ENCODE data around the gene MSI2. TPM values are rescaled to one million over a fixed set of nuclear protein-coding genes. Genes with fewer than 3 reads are reported as not detected.

MSI2 gene
- total and polyA plus RNA-seq, 9 of the 15 experiments (the other 6 are each of a cell fraction or from before 2014, with no cell fraction given) = 4.6 to 61.8 (median 42.4) TPM

- no peaks in the 10 kb centered on the region for H3K9me1 ChIP-seq (ENCODE audit: control insufficient read depth, insufficient read depth, low read length)
- no peak overlapping the region for H3K9ac ChIP-seq (ENCODE audit: insufficient read depth in 1 of 2, low read depth in 2 of 2, low read length in 2 of 2)
- no peak overlapping the region for H3K4me3 ChIP-seq
- ChIA-PET POLR2A (interaction anchor here (0.6 to 0.9 kb wide), 2 partner anchors 9 to 702 kb away, joined by 3 read pairs; no protein-coding TSS in a partner anchor), CTCF (ENCODE audit: low intra/inter-chr PET ratio) (no interaction called here)
- H3K27ac ChIP-seq (ENCODE audit: extremely low read depth, low read depth, low read length) = no peak overlapping the region
- FAIRE-seq = no peak
- no peak for ATAC-seq
- intact Hi-C loops (cut with micrococcal nuclease) = no loop called here
- H4K20me1 ChIP-seq (replicated peaks; ENCODE audit: control insufficient read depth, insufficient read depth, low read length) = 0 out of 2 replicates have a peak, but pooled peaks cover under 1% of the 10 kb centered on the region
- no peaks in the 10 kb centered on the region for H3K36me3 ChIP-seq (ENCODE audit: control insufficient read depth, insufficient read depth, low read length)
- peaks cover 53% of the 10 kb centered on the region for H3K79me2 ChIP-seq (ENCODE audit: control insufficient read depth, insufficient read depth, low read length)
- no peak for DNase-seq (ENCODE audit: extremely low read depth in 1 of 4, low spot score in 3 of 4)
- in situ Hi-C loops (cut with MboI) = no loop called here
- H2AFZ ChIP-seq (ENCODE audit: low read depth, low read length) = no peak overlapping the region
- 89% methylated on average over 4 of the region's 4 CpGs for WGBS (ENCODE audit: insufficient coverage, low coverage, missing lambda C conversion rate)
- H3K4me2 ChIP-seq (ENCODE audit: insufficient read depth, low read length) = no peak overlapping the region
- TF ChIP-seq L3MBTL2 (IDR thresholded peaks at IDR 0.05) (no peak), SIN3B (IDR thresholded peaks at IDR 0.05; ENCODE audit: low read depth) (no peak)
- no TSS peak for BruUV-seq (replicated peaks)
- H3K9me3 ChIP-seq (replicated peaks; ENCODE audit: control insufficient read depth, insufficient read depth, low read depth, low read length) = 0 out of 2 replicates have a peak, but pooled peaks cover 7% of the 10 kb centered on the region
- no peaks in the 10 kb centered on the region for H3K27me3 ChIP-seq (ENCODE audit: control insufficient read depth in 2 of 2, insufficient read depth in 2 of 2, low read length in 2 of 2)
- peaks cover 24 to 52% of the 10 kb centered on the region in 2 experiments for H3K4me1 ChIP-seq (replicated peaks in 1 of 2; ENCODE audit: control insufficient read depth in 2 of 2, insufficient read depth in 2 of 2, low read length in 2 of 2)
These were observed 114.3 kb downstream of the MSI2 start for GRCh38 chr17:57370619-57371018.

GRCh38 chr17:57372156-57372555, 115.8 kb downstream of the MSI2 start:
- Histone ChIP-seq H3K9ac (ENCODE audit: insufficient read depth in 1 of 2, low read depth in 2 of 2, low read length in 2 of 2) (no peak overlapping the region), H3K27ac (ENCODE audit: extremely low read depth, low read depth, low read length) (no peak overlapping the region), H3K4me2 (ENCODE audit: insufficient read depth, low read length) (no peak overlapping the region), H3K9me3 (replicated peaks; ENCODE audit: control insufficient read depth, insufficient read depth, low read depth, low read length) (0 out of 2 replicates have a peak, but pooled peaks cover 7% of the 10 kb centered on the region), H3K9me1 (ENCODE audit: control insufficient read depth, insufficient read depth, low read length) (no peaks in the 10 kb centered on the region), H3K27me3 (ENCODE audit: control insufficient read depth in 2 of 2, insufficient read depth in 2 of 2, low read length in 2 of 2) (no peaks in the 10 kb centered on the region), H2AFZ (ENCODE audit: low read depth, low read length) (no peak overlapping the region), H4K20me1 (replicated peaks; ENCODE audit: control insufficient read depth, insufficient read depth, low read length) (0 out of 2 replicates have a peak, but pooled peaks cover 7% of the 10 kb centered on the region), H3K4me1 (replicated peaks in 1 of 2; ENCODE audit: control insufficient read depth in 2 of 2, insufficient read depth in 2 of 2, low read length in 2 of 2) (peaks cover 14 to 46% of the 10 kb centered on the region in 2 experiments; a peak in 4 of 5 replicates), H3K36me3 (ENCODE audit: control insufficient read depth, insufficient read depth, low read length) (no peaks in the 10 kb centered on the region), H3K4me3 (no peak overlapping the region), H3K79me2 (ENCODE audit: control insufficient read depth, insufficient read depth, low read length) (peaks cover 44% of the 10 kb centered on the region)
- no peak for TF ChIP-seq ZNF143 (CRISPR knock-in tag; IDR thresholded peaks at IDR 0.05)
- no peak for TF ChIP-seq ZZZ3 (IDR thresholded peaks at IDR 0.05)
- peak; percentile 57; the same call in 1 of the 2 replicates for TF ChIP-seq ARID1B (IDR thresholded peaks at IDR 0.05)
- TF ChIP-seq TAL1 (IDR thresholded peaks at IDR 0.05) = no peak
- TF ChIP-seq ERF (CRISPR knock-in tag; IDR thresholded peaks at IDR 0.05) = no peak
- TF ChIP-seq SMARCE1 (IDR thresholded peaks at IDR 0.05) = peak; percentile 31; the same call in 1 of the 2 replicates
- TF ChIP-seq CBFA2T2 (conservative IDR thresholded peaks at IDR 0.05) = peak; percentile 27; the same call in 1 of the 2 replicates
- TF ChIP-seq NR3C1 (CRISPR knock-in tag; IDR thresholded peaks at IDR 0.05) = no peak
- peak; percentile 50 for TF ChIP-seq CBFA2T3 (IDR thresholded peaks at IDR 0.05)
- 0 out of 2 replicates have a peak, but pooled peaks have one; percentile 8 for TF ChIP-seq JUND (IDR thresholded peaks at IDR 0.05; ENCODE audit: borderline replicate concordance, low read depth, low read length)
- TF ChIP-seq JUND (tag; IDR thresholded peaks at IDR 0.05; ENCODE audit: borderline replicate concordance, low read depth, low read length) = no peak; the same call in 2 of the 3 replicates
- no peak for TF ChIP-seq ZNF75A (CRISPR knock-in tag; IDR thresholded peaks at IDR 0.05)
- peak; percentile 31; the same call in 1 of the 2 replicates for TF ChIP-seq TCF3 (CRISPR knock-in tag; IDR thresholded peaks at IDR 0.05)
- in situ Hi-C loops (cut with MboI) = no loop called here
- intact Hi-C loops (cut with micrococcal nuclease) = no loop called here
- no peak for FAIRE-seq
- ChIA-PET CTCF (ENCODE audit: low intra/inter-chr PET ratio) (no interaction called here), POLR2A (interaction anchor here (0.6 to 0.7 kb wide), 2 partner anchors 115 to 428 kb away, joined by 3 read pairs; no protein-coding TSS in a partner anchor)
- 32% methylated on average over 3 of the region's 3 CpGs for WGBS (ENCODE audit: insufficient coverage, low coverage, missing lambda C conversion rate)
- BruUV-seq (replicated peaks) = no TSS peak
- no peak for DNase-seq (ENCODE audit: extremely low read depth in 1 of 4, low spot score in 3 of 4)
- ATAC-seq = no peak

All from K562 (cell line).